ENCODE measurements around the gene RGL4. TPM values are rescaled to one million over a fixed set of nuclear protein-coding genes. Genes with fewer than 3 reads are reported as not detected.
"Not testable (repeated sequence)": the region's sequence is repeated elsewhere in the genome, so short reads cannot be mapped to it uniquely, and the experiment has no call there.

RGL4 gene
- not detected in 2 replicates for total RNA-seq (2012; rRNA removed)

- Histone ChIP-seq H3K4me3 (ENCODE audit: low read length) (no peak within 1 kb of the TSS), H3K36me3 (ENCODE audit: insufficient read depth, low read length) (peaks cover 27% of the 10 kb centered on the region), H3K4me1 (ENCODE audit: control insufficient read depth, insufficient read depth, low read length) (no peaks in the 10 kb centered on the region), H3K9ac (ENCODE audit: low read depth, low read length) (no peak within 1 kb of the TSS), H3K9me3 (replicated peaks; ENCODE audit: low read length) (no peaks in the 10 kb centered on the region), H3K4me2 (ENCODE audit: low read length) (no peak within 1 kb of the TSS), H3K27me3 (ENCODE audit: control insufficient read depth, insufficient read depth, low read length) (no peaks in the 10 kb centered on the region)
Measured at GRCh38 chr22:23690713-23691112, at the start of gene RGL4. TSS of gene RGL4 (plus strand) at chr22:23691013. CDS start at chr22:23692031, 1,018 bp downstream.

- H3K9ac ChIP-seq (ENCODE audit: low read depth, low read length); H3K4me3 ChIP-seq (ENCODE audit: low read length); H3K36me3 ChIP-seq (ENCODE audit: insufficient read depth, low read length): not testable (repeated sequence)
Measured at GRCh38 chr22:23646526-23646925, 44.3 kb upstream of the RGL4 start.

GRCh38 chr22:23649071-23649501, 41.7 kb upstream of the RGL4 start:
- H3K4me1 ChIP-seq (ENCODE audit: control insufficient read depth, insufficient read depth, low read length) = no peaks in the 10 kb centered on the region
- no peak overlapping the region for H3K9ac ChIP-seq (ENCODE audit: low read depth, low read length)
- no peaks in the 10 kb centered on the region for H3K9me3 ChIP-seq (replicated peaks; ENCODE audit: low read length)
- H3K27me3 ChIP-seq (ENCODE audit: control insufficient read depth, insufficient read depth, low read length) = no peaks in the 10 kb centered on the region
- H3K4me3 ChIP-seq (ENCODE audit: low read length) = no peak overlapping the region
- no peaks in the 10 kb centered on the region for H3K36me3 ChIP-seq (ENCODE audit: insufficient read depth, low read length)
- no peak overlapping the region for H3K4me2 ChIP-seq (ENCODE audit: low read length)

More at GRCh38 chr22:23646526-23646925, 44.3 kb upstream of the RGL4 start:
- not testable (repeated sequence) for H3K27me3 ChIP-seq (ENCODE audit: control insufficient read depth, insufficient read depth, low read length); H3K4me2 ChIP-seq (ENCODE audit: low read length); H3K9me3 ChIP-seq (replicated peaks; ENCODE audit: low read length); H3K4me1 ChIP-seq (ENCODE audit: control insufficient read depth, insufficient read depth, low read length)

GRCh38 chr22:23651676-23652075, 39.1 kb upstream of the RGL4 start:
- no peak overlapping the region for H3K4me3 ChIP-seq (ENCODE audit: low read length)
- no peaks in the 10 kb centered on the region for H3K36me3 ChIP-seq (ENCODE audit: insufficient read depth, low read length)
- H3K9me3 ChIP-seq (replicated peaks; ENCODE audit: low read length) = no peaks in the 10 kb centered on the region
- no peak overlapping the region for H3K9ac ChIP-seq (ENCODE audit: low read depth, low read length)
- no peak overlapping the region for H3K4me2 ChIP-seq (ENCODE audit: low read length)
- no peaks in the 10 kb centered on the region for H3K4me1 ChIP-seq (ENCODE audit: control insufficient read depth, insufficient read depth, low read length)
- no peaks in the 10 kb centered on the region for H3K27me3 ChIP-seq (ENCODE audit: control insufficient read depth, insufficient read depth, low read length)

- no peaks in the 10 kb centered on the region for H3K27me3 ChIP-seq (ENCODE audit: control insufficient read depth, insufficient read depth, low read length)
- no peaks in the 10 kb centered on the region for H3K9me3 ChIP-seq (replicated peaks; ENCODE audit: low read length)
- H3K4me1 ChIP-seq (ENCODE audit: control insufficient read depth, insufficient read depth, low read length) = no peaks in the 10 kb centered on the region
- no peak overlapping the region for H3K9ac ChIP-seq (ENCODE audit: low read depth, low read length)
- no peak overlapping the region for H3K4me2 ChIP-seq (ENCODE audit: low read length)
- no peaks in the 10 kb centered on the region for H3K36me3 ChIP-seq (ENCODE audit: insufficient read depth, low read length)
- H3K4me3 ChIP-seq (ENCODE audit: low read length) = no peak overlapping the region
Measured at GRCh38 chr22:23652286-23652685, 38.5 kb upstream of the RGL4 start.

- Histone ChIP-seq H3K27me3 (ENCODE audit: control insufficient read depth, insufficient read depth, low read length) (no peaks in the 10 kb centered on the region), H3K36me3 (ENCODE audit: insufficient read depth, low read length) (no peaks in the 10 kb centered on the region), H3K4me1 (ENCODE audit: control insufficient read depth, insufficient read depth, low read length) (no peaks in the 10 kb centered on the region), H3K9me3 (replicated peaks; ENCODE audit: low read length) (no peaks in the 10 kb centered on the region), H3K9ac (ENCODE audit: low read depth, low read length) (no peak overlapping the region), H3K4me3 (ENCODE audit: low read length) (no peak overlapping the region), H3K4me2 (ENCODE audit: low read length) (no peak overlapping the region)
Measured at GRCh38 chr22:23652711-23653110, 38.1 kb upstream of the RGL4 start.

- Histone ChIP-seq H3K27me3 (ENCODE audit: control insufficient read depth, insufficient read depth, low read length) (no peaks in the 10 kb centered on the region), H3K4me2 (ENCODE audit: low read length) (no peak overlapping the region), H3K4me1 (ENCODE audit: control insufficient read depth, insufficient read depth, low read length) (no peaks in the 10 kb centered on the region), H3K9me3 (replicated peaks; ENCODE audit: low read length) (no peaks in the 10 kb centered on the region), H3K4me3 (ENCODE audit: low read length) (no peak overlapping the region), H3K9ac (ENCODE audit: low read depth, low read length) (no peak overlapping the region), H3K36me3 (ENCODE audit: insufficient read depth, low read length) (no peaks in the 10 kb centered on the region)
Measured at GRCh38 chr22:23655891-23656475, 34.8 kb upstream of the RGL4 start.

GRCh38 chr22:23657727-23658126, 33.1 kb upstream of the RGL4 start:
- H3K36me3 ChIP-seq (ENCODE audit: insufficient read depth, low read length) = no peaks in the 10 kb centered on the region
- no peaks in the 10 kb centered on the region for H3K4me1 ChIP-seq (ENCODE audit: control insufficient read depth, insufficient read depth, low read length)
- H3K4me2 ChIP-seq (ENCODE audit: low read length) = no peak overlapping the region
- H3K27me3 ChIP-seq (ENCODE audit: control insufficient read depth, insufficient read depth, low read length) = no peaks in the 10 kb centered on the region
- H3K9ac ChIP-seq (ENCODE audit: low read depth, low read length) = no peak overlapping the region
- no peak overlapping the region for H3K4me3 ChIP-seq (ENCODE audit: low read length)
- no peaks in the 10 kb centered on the region for H3K9me3 ChIP-seq (replicated peaks; ENCODE audit: low read length)

- H3K4me2 ChIP-seq (ENCODE audit: low read length); H3K27me3 ChIP-seq (ENCODE audit: control insufficient read depth, insufficient read depth, low read length); H3K36me3 ChIP-seq (ENCODE audit: insufficient read depth, low read length); H3K9ac ChIP-seq (ENCODE audit: low read depth, low read length); H3K4me3 ChIP-seq (ENCODE audit: low read length); H3K9me3 ChIP-seq (replicated peaks; ENCODE audit: low read length); H3K4me1 ChIP-seq (ENCODE audit: control insufficient read depth, insufficient read depth, low read length): not testable (repeated sequence)
Measured at GRCh38 chr22:23660381-23660780, 30.4 kb upstream of the RGL4 start.

GRCh38 chr22:23670378-23671295, 20.2 kb upstream of the RGL4 start:
- H3K4me3 ChIP-seq (ENCODE audit: low read length) = no peak overlapping the region
- no peak overlapping the region for H3K9ac ChIP-seq (ENCODE audit: low read depth, low read length)
- no peaks in the 10 kb centered on the region for H3K36me3 ChIP-seq (ENCODE audit: insufficient read depth, low read length)
- H3K4me2 ChIP-seq (ENCODE audit: low read length) = no peak overlapping the region
- no peaks in the 10 kb centered on the region for H3K9me3 ChIP-seq (replicated peaks; ENCODE audit: low read length)
- no peaks in the 10 kb centered on the region for H3K4me1 ChIP-seq (ENCODE audit: control insufficient read depth, insufficient read depth, low read length)
- H3K27me3 ChIP-seq (ENCODE audit: control insufficient read depth, insufficient read depth, low read length) = no peaks in the 10 kb centered on the region

GRCh38 chr22:23671387-23671786, 19.4 kb upstream of the RGL4 start:
- not testable (repeated sequence) for H3K9ac ChIP-seq (ENCODE audit: low read depth, low read length); H3K4me2 ChIP-seq (ENCODE audit: low read length); H3K4me1 ChIP-seq (ENCODE audit: control insufficient read depth, insufficient read depth, low read length); H3K4me3 ChIP-seq (ENCODE audit: low read length); H3K36me3 ChIP-seq (ENCODE audit: insufficient read depth, low read length); H3K27me3 ChIP-seq (ENCODE audit: control insufficient read depth, insufficient read depth, low read length); H3K9me3 ChIP-seq (replicated peaks; ENCODE audit: low read length)
